Karpas-422 (cell line): Measurements from ENCODE around the gene RXRB. TPM values are rescaled to one million over a fixed set of nuclear protein-coding genes. Genes with fewer than 3 reads are reported as not detected.

Source experiments
- DNase-seq: peaks from one replicate; pipeline ENCODE4 v3.0.0-alpha.2; 2015
- H2AFZ ChIP-seq: fragments of 200-600 bp; sonication (generic); 2 replicates; pipeline ENCODE4 v1.6.1; 2014; ENCODE audit warnings: antibody characterized with exemption, low read length, mixed read lengths
- H3K27ac ChIP-seq: fragments of 200-600 bp; sonication (generic); 2 replicates; pipeline ENCODE4 v1.5.1; 2014; ENCODE audit warnings: mild to moderate bottlenecking, low read length, moderate library complexity
- H3K27me3 ChIP-seq: fragments of 200-600 bp; sonication (generic); 2 replicates; pipeline ENCODE4 v1.6.1; 2014; ENCODE audit warnings: low read length, mixed read lengths
- H3K36me3 ChIP-seq: fragments of 200-600 bp; sonication (generic); 2 replicates; pipeline ENCODE4 v1.6.1; 2014; ENCODE audit warnings: low read length, mixed read lengths; ENCODE audit not compliant: insufficient read depth
- H3K4me1 ChIP-seq: fragments of 200-600 bp; sonication (generic); 2 replicates; pipeline ENCODE4 v1.6.1; 2014; ENCODE audit warnings: mild to moderate bottlenecking, low read length, mixed read lengths
- H3K4me2 ChIP-seq: fragments of 200-600 bp; sonication (generic); 2 replicates; pipeline ENCODE4 v1.6.1; 2014; ENCODE audit warnings: low read length, low read depth, mild to moderate bottlenecking; ENCODE audit not compliant: poor library complexity, severe bottlenecking
- H3K4me3 ChIP-seq: fragments of 200-600 bp; sonication (generic); 2 replicates; pipeline ENCODE4 v1.5.1; 2014; ENCODE audit warnings: mild to moderate bottlenecking, antibody characterized with exemption, low read length, mixed read lengths
- H3K79me2 ChIP-seq: fragments of 200-600 bp; sonication (generic); 2 replicates; pipeline ENCODE4 v1.6.1; 2014; ENCODE audit warnings: mild to moderate bottlenecking, low read length, mixed read lengths
- H3K9ac ChIP-seq: fragments of 200-600 bp; sonication (generic); 2 replicates; pipeline ENCODE4 v1.6.0; 2014; ENCODE audit warnings: low read length
- H3K9me2 ChIP-seq: fragments of 200-600 bp; sonication (generic), shearing (Covaris generic); replicated peaks from 2 replicates; pipeline ENCODE4 v1.6.0; 2014; ENCODE audit warnings: mild to moderate bottlenecking, low read length, moderate library complexity; ENCODE audit not compliant: insufficient read depth
- H3K9me3 ChIP-seq: fragments of 300-700, 200-600 bp; sonication (generic); 2 replicates; pipeline ENCODE4 v1.6.1; 2014; ENCODE audit warnings: low read length, mixed read lengths
- H4K20me1 ChIP-seq: fragments of 200-600 bp; sonication (generic); 2 replicates; pipeline ENCODE4 v1.6.1; 2014; ENCODE audit warnings: mild to moderate bottlenecking, antibody characterized with exemption, low read length, low read depth; ENCODE audit not compliant: insufficient read depth
- total RNA-seq: library from RNA; depleted of rRNA; stranded (reverse); fragments of >200 nt; shearing (Covaris generic); gene quantifications from 2 replicates; pipeline ENCODE4 v1.2.3, GENCODE V29; 2014; ENCODE audit warnings: low replicate concordance

RXRB gene
- total RNA-seq, 1 experiment from 2014 or later: 26.2 TPM

DNA sequence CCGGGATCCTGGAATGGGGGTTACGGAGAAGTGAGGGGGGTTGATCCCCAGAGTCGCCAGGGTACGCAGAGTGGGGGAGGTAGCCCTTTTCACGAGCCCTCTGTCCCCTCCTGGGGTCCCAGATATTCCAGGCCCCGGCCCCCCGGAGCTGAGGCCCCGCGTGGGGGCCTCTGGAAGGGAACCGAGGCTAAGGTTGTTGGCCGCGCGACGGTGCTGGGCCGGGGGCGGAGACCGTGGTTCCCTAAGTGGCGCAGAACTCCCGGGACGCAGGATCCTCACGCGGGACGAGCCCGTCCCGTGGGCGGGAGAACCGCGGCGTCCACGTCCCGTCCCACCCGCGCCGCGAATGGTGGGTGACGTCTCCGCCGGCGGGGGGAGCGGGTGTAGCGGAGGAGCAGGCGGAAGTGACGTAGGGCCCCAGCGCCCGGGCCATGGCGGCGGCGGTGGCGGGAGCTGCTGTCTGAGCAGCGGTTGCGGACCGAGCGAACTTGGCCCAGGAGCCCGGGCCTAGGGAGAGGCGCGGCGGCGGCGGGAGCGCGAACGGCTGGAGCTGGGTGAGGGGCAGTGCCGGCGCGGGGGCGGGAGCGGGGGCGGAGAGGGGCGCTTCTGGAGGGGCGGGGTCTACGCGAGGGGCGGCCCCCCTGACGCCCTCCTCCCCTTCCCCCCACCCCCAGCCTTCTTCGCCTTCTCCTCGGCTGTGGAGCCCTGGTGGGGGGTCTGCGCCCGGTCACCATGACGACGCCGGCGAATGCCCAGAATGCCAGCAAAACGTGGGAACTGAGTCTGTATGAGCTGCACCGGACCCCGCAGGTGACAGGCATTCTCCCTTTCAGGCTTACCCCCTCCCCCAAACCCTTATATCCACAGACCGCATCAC is 7.9 kb upstream of the RXRB start, which contains the start of gene RING1:
Gene RING1 (plus strand): TSS at position 410 of the 877 bp plus-strand sequence. CDS start 323 bp downstream, at position 733.
- Histone ChIP-seq H3K27ac (peak within 1 kb of the TSS; percentile 48; the same call in 1 of the 2 replicates), H3K36me3 (peaks cover 7% of the 10 kb centered on the region; the same call in 1 of the 2 replicates), H3K4me2 (peak within 1 kb of the TSS; percentile 99), H2AFZ (peak within 1 kb of the TSS; percentile 93), H3K9ac (peak within 1 kb of the TSS; percentile 99), H3K79me2 (peaks cover 6% of the 10 kb centered on the region; the same call in 1 of the 2 replicates), H3K9me2 (no peaks in the 10 kb centered on the region), H4K20me1 (no peaks in the 10 kb centered on the region), H3K27me3 (no peaks in the 10 kb centered on the region), H3K4me3 (peak within 1 kb of the TSS; percentile 97), H3K4me1 (peaks cover 37% of the 10 kb centered on the region), H3K9me3 (no peaks in the 10 kb centered on the region)
- DNase-seq: peak; percentile 93

GRCh38 chr6:33207552-33208090 is 7.2 kb upstream of the RXRB start:
- no peaks in the 10 kb centered on the region for H3K9me3 ChIP-seq
- no peaks in the 10 kb centered on the region for H3K27me3 ChIP-seq
- H2AFZ ChIP-seq: peak overlapping the region; percentile 93
- H3K4me2 ChIP-seq: peak overlapping the region; percentile 99
- peaks cover 6% of the 10 kb centered on the region for H3K79me2 ChIP-seq
- H3K36me3 ChIP-seq: peaks cover 13% of the 10 kb centered on the region
- peaks cover 41% of the 10 kb centered on the region for H3K4me1 ChIP-seq
- H3K4me3 ChIP-seq: peak overlapping the region; percentile 97
- peak overlapping the region; percentile 99 for H3K9ac ChIP-seq
- no peaks in the 10 kb centered on the region for H4K20me1 ChIP-seq
- H3K27ac ChIP-seq: peak overlapping the region; percentile 48; the same call in 1 of the 2 replicates
- no peaks in the 10 kb centered on the region for H3K9me2 ChIP-seq
- peak; percentile 69 for DNase-seq

DNA sequence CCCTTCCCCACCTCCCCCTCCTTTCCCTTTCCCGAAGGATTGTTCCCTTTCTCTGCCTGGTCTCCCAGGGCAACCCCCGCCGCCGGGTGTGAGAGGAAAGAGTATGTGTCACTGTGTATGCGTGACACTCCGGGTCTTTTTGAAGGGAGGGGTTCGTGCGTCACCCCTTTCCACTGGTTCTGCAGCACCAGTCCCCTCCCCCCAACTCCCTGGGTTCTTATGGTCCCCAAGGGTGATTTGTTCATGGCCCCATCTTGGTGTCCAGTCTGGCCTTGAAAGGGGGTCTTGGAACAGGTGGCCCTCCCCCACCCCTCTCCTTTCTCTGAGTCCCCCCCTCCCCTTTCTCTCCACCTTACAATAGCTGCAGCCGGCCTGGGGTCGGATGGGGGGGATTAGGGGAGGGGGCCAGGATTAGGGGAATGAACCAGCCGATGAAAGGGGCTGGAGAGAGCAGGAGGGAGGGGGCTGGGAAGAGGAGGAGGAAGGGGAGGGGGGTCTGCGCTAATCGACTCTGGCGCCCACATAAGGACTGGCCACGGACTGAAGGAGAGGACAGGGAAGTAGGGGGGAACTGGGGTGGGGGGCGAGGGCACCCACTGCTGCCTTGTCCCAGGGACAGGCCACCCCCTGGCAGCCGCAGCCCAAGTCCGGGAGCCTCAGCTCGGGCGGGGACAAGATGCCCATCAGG is 6.5 kb upstream of the RXRB start:
- DNase-seq: no peak
- Histone ChIP-seq H3K27me3 (no peaks in the 10 kb centered on the region), H2AFZ (no peak overlapping the region), H3K27ac (no peak overlapping the region), H3K9me2 (no peaks in the 10 kb centered on the region), H3K36me3 (peaks cover 19% of the 10 kb centered on the region), H3K79me2 (peaks cover 12% of the 10 kb centered on the region), H4K20me1 (no peaks in the 10 kb centered on the region), H3K9me3 (no peaks in the 10 kb centered on the region), H3K4me1 (peaks cover 47% of the 10 kb centered on the region), H3K4me3 (peak overlapping the region; percentile 97), H3K4me2 (peak overlapping the region; percentile 99), H3K9ac (peak overlapping the region; percentile 99)

- peaks cover 20% of the 10 kb centered on the region for H3K79me2 ChIP-seq
- no peaks in the 10 kb centered on the region for H3K27me3 ChIP-seq
- H2AFZ ChIP-seq: no peak overlapping the region
- peaks cover 25% of the 10 kb centered on the region for H3K36me3 ChIP-seq
- H3K27ac ChIP-seq: no peak overlapping the region
- H3K9me3 ChIP-seq: no peaks in the 10 kb centered on the region
- no peak for DNase-seq
- H3K4me2 ChIP-seq: peak overlapping the region; percentile 68
- no peak overlapping the region for H3K9ac ChIP-seq
- no peaks in the 10 kb centered on the region for H3K9me2 ChIP-seq
- peaks cover 54% of the 10 kb centered on the region for H3K4me1 ChIP-seq
- no peak overlapping the region for H3K4me3 ChIP-seq
- H4K20me1 ChIP-seq: no peaks in the 10 kb centered on the region
Measured at GRCh38 chr6:33206027-33206863, 5.8 kb upstream of the RXRB start.

GRCh38 chr6:33205191-33206026 is 4.9 kb upstream of the RXRB start:
- peaks cover 55% of the 10 kb centered on the region for H3K4me1 ChIP-seq
- DNase-seq: peak; percentile 65
- H3K27ac ChIP-seq: no peak overlapping the region

GRCh38 chr6:33204415-33205190 is 4.1 kb upstream of the RXRB start, which contains the start of gene HSD17B8:
TSS of gene HSD17B8 (plus strand) at chr6:33204655. CDS start at chr6:33204669, 14 bp downstream.
- Histone ChIP-seq H3K4me3 (peak within 1 kb of the TSS; percentile 79), H3K4me1 (peaks cover 55% of the 10 kb centered on the region), H3K9me3 (no peaks in the 10 kb centered on the region), H2AFZ (no peak within 1 kb of the TSS), H3K27me3 (no peaks in the 10 kb centered on the region), H4K20me1 (no peaks in the 10 kb centered on the region), H3K9ac (peak within 1 kb of the TSS; percentile 87), H3K79me2 (peaks cover 33% of the 10 kb centered on the region), H3K9me2 (no peaks in the 10 kb centered on the region), H3K27ac (no peak within 1 kb of the TSS; the same call in 1 of the 2 replicates), H3K36me3 (peaks cover 20% of the 10 kb centered on the region), H3K4me2 (peak within 1 kb of the TSS; percentile 68)
- peak; percentile 93 for DNase-seq

More at GRCh38 chr6:33205191-33206026, 4.9 kb upstream of the RXRB start:
- peaks cover 25% of the 10 kb centered on the region for H3K36me3 ChIP-seq
- no peaks in the 10 kb centered on the region for H3K9me2 ChIP-seq
- H2AFZ ChIP-seq: no peak overlapping the region
- H3K79me2 ChIP-seq: peaks cover 26% of the 10 kb centered on the region
- peak overlapping the region; percentile 87 for H3K9ac ChIP-seq
- H3K27me3 ChIP-seq: no peaks in the 10 kb centered on the region
- peak overlapping the region; percentile 79; the same call in 1 of the 2 replicates for H3K4me3 ChIP-seq
- peak overlapping the region; percentile 68 for H3K4me2 ChIP-seq
- no peaks in the 10 kb centered on the region for H4K20me1 ChIP-seq
- no peaks in the 10 kb centered on the region for H3K9me3 ChIP-seq
